HG03095 (cell line): Measurements from ENCODE around the gene DCTN4.
"Not testable (repeated sequence)": the region's sequence is repeated elsewhere in the genome, so short reads cannot be mapped to it uniquely, and the experiment has no call there.

Experiments used
- ATAC-seq: cut with Tn5 transposase; IDR thresholded peaks from one replicate; pipeline ENCODE4 v1.9.1; 2021; ENCODE audit warnings: moderate library complexity; ENCODE audit not compliant: unreplicated experiment

Gene DCTN4

GRCh38 chr5:150778517-150779396, 19.9 kb upstream of the DCTN4 start, which contains the start of gene SMIM3:
SMIM3 (plus strand) TSS chr5:150778757; CDS start chr5:150795441, 16,684 bp downstream.
- ATAC-seq, result peak; percentile 27

- ATAC-seq, result no peak
Measured at GRCh38 chr5:150778088-150778516, 19.3 kb upstream of the DCTN4 start.

- no peak for ATAC-seq
Measured at GRCh38 chr5:150777685-150778084, 18.9 kb upstream of the DCTN4 start.

- ATAC-seq, result no peak
Measured at GRCh38 chr5:150774145-150774544, 15.3 kb upstream of the DCTN4 start.

DNA sequence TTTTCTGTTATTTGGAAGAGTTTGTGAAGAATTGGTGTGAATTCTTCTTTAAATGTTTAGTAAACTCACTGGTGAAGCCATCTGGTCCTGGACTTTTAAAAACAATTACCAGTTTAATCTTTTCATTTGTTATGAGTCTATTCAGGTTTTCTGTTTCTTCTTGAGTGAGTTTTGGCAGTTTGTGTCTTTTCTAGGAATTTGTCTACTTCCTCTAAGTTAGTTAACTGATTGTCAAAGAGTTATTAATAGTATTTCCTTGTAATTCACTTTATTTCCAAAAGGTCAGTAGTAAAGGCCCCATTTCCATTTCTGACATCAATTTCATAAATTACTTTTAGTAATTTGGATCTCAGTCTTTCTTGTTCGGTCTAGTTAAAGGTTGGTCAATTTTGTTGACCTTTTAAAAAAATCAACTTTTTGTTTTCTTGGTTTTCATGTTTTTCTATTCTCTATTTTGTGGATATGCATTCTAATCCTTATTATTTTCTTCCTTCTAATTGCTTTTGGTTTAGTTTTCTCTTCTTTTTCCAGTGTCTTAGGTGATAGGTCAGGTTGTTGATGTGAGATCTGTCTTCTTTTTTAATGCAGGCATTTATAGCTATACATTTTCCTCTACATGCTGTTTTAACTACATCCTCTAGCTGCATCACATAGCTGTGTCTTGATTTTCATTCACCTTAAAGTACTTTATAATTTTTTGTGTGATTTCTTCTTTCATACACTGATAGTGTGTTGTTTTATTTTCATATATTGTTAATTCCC, 12.4 kb upstream of the DCTN4 start:
- no peak for ATAC-seq

DNA sequence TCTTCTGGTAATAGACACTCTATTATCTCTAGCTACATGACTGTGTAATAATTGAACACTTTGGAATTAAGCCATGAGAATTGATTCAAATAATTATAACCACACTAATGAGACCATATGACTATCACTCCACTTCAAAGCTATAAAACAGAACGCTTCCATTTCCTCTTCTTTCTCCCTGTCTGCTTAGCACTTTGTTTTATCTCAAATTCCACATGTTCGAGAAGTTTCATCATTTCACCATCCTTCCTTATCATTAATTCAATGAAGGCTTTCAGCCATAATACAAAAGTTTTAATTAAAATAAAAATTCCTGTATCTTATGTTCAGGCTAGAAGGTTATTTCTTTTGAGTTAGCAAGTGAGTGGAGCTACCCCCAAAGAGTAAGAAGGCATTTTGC, 7.4 kb upstream of the DCTN4 start:
- ATAC-seq, result no peak

GRCh38 chr5:150765799-150766169, 7.0 kb upstream of the DCTN4 start:
- ATAC-seq, result no peak

GRCh38 chr5:150765011-150765798, 6.4 kb upstream of the DCTN4 start:
- no peak for ATAC-seq

- ATAC-seq, result no peak
Measured at GRCh38 chr5:150764530-150764929, 5.7 kb upstream of the DCTN4 start.

DNA sequence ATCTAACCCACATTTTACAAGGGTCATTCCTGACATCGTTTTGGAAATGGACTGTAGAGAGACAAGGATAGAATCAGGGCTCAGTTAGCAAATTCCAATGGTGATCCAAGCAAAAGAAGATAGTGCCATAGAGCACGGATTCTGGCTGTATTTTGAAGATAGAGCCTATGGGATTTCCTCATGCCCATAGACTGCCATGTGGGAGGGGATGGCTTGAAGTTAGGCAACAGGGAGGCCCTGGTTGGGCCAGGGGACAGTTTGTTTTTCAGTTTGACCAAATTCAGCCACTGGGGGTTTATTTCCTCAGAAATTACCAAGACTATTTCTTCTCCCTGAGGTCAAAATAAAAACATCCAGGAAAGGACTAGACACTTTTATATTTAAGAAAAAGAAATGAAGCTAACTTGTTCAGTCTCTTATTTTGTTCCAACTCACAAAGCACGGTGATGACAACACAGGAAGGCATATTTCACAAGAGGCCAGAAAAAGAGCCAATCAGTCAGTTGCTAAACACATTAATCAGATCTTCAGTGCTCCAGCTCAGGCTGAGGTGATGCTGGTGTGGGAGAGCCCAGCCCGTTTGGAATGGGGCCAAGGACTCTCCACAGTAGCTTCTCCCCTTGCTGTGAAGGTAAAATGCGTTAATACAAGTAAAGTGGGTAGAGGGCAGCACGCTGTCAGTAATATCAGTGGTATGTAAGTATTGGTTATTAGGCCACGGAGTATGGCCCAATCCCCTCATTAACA, 4.4 kb upstream of the DCTN4 start:
- no peak for ATAC-seq

- ATAC-seq, result no peak
Measured at GRCh38 chr5:150762211-150762610, 3.4 kb upstream of the DCTN4 start.

DNA sequence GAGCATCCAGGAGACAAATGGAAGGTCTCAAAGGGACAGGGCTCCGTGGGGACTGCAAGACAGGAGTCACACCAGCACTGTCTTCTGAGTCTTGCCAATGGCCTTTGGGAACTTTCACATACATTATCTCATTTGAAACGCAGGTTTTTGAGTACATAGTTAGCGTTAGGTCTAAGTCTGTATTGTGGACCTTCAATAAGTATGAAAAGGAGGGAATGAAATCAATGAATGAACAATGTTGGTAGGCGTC, 442 bp upstream of the DCTN4 start:
- no peak for ATAC-seq

DNA sequence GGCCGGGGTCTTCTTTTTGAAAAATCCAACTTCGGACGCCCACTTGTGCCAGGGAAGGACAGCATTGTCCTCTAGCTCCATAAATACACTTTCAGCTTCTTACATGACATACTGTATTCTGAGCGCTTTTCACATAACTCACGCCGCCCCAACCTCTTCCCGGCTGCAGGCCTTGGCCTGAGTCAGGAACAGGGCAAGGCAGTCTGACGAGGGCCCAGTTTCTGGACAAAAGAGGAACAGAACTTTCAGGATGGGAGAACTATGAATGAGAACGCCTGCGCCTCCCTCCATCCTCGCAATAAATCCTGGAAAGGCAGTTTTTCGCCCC, 650 bp downstream of the DCTN4 start:
- peak; percentile 22 for ATAC-seq

DNA sequence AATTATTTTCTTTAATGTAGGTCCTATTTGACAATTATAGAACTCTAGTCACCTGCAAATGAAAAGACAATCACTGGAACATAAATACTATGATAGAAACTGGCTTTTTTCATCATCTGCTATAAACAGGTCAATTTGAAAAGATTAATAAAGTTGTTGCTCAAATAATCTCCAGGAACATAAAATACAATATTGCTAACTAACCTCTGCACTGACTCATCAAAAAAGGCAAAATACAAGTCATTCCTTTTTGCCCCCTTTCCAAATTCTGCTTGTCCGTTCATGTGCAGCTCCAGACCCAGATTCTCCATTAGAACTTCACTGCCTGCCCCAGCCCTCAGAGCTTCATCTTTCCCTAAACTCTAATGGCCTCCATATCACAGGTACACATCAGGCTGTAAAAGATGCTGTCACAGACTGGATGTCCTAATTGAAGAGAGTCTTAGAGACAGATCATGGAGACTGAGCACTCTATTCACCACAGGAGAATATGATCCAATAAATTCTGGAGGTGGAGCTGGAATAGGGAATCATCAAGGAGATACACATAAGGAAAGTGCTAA, 1.6 kb downstream of the DCTN4 start:
- ATAC-seq, result no peak

DNA sequence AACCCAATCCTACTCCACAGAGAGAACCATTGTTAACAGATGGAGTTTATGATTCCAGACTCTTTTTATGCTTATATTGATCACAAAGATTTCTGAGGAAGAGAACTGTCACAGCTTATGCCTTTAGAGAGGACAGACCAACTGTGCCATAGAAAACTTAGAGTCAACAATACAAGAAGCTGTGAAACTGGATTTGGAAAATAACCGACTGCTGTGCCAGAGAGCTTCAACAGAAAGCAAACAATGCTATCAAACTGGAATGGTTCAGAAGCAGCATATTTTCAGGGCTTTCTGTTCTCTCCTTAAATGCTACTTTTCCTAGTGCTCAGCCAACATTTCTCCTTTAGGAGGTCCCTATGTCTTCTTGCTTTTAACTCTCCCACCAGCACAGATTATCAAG, 5.0 kb downstream of the DCTN4 start:
- ATAC-seq, result no peak

DNA sequence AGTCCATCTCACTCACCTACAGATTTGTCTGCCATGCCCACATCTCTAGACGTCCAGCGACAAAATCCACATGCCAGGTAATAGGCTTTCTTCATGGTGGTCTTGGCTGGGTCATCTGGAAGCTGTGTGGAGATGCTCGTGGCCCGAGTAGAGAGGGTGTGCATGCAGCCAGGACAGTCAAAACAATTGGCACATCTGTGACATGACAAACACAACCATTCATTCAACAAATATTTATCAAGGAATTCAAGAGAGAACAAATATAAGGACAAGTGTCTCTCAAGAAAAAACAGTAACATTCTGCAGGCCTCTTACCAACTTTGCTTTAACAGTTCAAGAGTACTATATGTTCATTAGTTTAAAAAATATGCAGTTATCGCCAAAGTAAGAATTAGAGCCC, 5.4 kb downstream of the DCTN4 start:
- ATAC-seq, result no peak

GRCh38 chr5:150751096-150751891, 7.5 kb downstream of the DCTN4 start:
- ATAC-seq, result no peak

DNA sequence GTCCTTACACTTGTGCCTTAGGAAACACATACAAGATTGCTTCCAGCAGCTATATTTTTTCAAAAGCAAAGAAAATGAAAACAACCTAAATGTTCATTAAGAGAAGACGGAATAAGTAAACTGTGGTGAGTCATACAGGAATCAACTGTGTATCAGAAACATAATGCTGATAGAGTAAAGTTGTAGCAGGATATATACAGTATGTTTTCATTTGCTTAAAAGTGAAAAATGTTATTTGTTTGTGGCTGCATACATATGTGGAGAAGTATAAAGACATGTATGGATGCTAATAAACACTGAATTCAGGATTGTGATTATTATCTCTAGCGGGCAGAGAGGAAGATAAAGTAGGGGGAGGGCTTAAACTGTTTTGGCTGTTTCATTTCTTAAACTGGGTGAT, 8.3 kb downstream of the DCTN4 start:
- ATAC-seq, result no peak

- not testable (repeated sequence) for ATAC-seq
Measured at GRCh38 chr5:150743142-150743488, 15.7 kb downstream of the DCTN4 start.
